HEK293T (cell line): ENCODE data around the gene B3GNT7.

Experiments
- CTCF ChIA-PET: fragments of 350-600 bp; formaldehyde crosslinking; extraction: SDS; loops from one replicate; lab custom pipeline; 2021; ENCODE audit warnings: antibody characterized with exemption, inconsistent platforms; lab: Yijun Ruan, JAX
- POLR2A ChIA-PET: fragments of 350-600 bp; formaldehyde crosslinking; extraction: SDS; loops from one replicate; lab custom pipeline; 2020; ENCODE audit warnings: antibody characterized with exemption, inconsistent platforms; lab: Yijun Ruan, JAX
- DNase-seq: peaks from one replicate; pipeline ENCODE4 v3.0.0; 2012; ENCODE audit warnings: mixed read lengths; ENCODE audit errors: extremely low spot score
- ARNT ChIP-seq: fragments of 450-650 bp; IDR thresholded peaks from 2 replicates; pipeline ENCODE4 v1.6.1; 2017; ENCODE audit warnings: mild to moderate bottlenecking
- BHLHE40 ChIP-seq: fragments of 450-650 bp; IDR thresholded peaks from 2 replicates; pipeline ENCODE4 v1.6.1; 2016; ENCODE audit warnings: mild to moderate bottlenecking, moderate library complexity, borderline replicate concordance
- CTBP1 ChIP-seq: fragments of 450-650 bp; IDR thresholded peaks from 2 replicates; pipeline ENCODE4 v1.6.1; 2016; ENCODE audit warnings: borderline replicate concordance
- ELF4 ChIP-seq: fragments of 450-650 bp; IDR thresholded peaks from 2 replicates; pipeline ENCODE4 v1.6.1; 2017; ENCODE audit warnings: antibody characterized with exemption
- FOXA1 ChIP-seq: fragments of 450-650 bp; IDR thresholded peaks from 2 replicates; pipeline ENCODE4 v1.6.1; 2016; ENCODE audit warnings: mild to moderate bottlenecking
- FOXK2 ChIP-seq: fragments of 450-650 bp; IDR thresholded peaks from 2 replicates; pipeline ENCODE4 v1.6.1; 2016; ENCODE audit warnings: mild to moderate bottlenecking
- FOXM1 ChIP-seq: fragments of 450-650 bp; IDR thresholded peaks from 2 replicates; pipeline ENCODE4 v1.6.1; 2017; ENCODE audit warnings: mild to moderate bottlenecking, borderline replicate concordance
- HDGF ChIP-seq: fragments of 450-650 bp; IDR thresholded peaks from 2 replicates; pipeline ENCODE4 v1.6.1; 2017; ENCODE audit warnings: antibody characterized with exemption, borderline replicate concordance
- L3MBTL2 ChIP-seq: fragments of 450-650 bp; conservative IDR thresholded peaks from 2 replicates; pipeline ENCODE4 v1.6.1; 2016; ENCODE audit warnings: mild to moderate bottlenecking
- LEF1 ChIP-seq: fragments of 450-650 bp; IDR thresholded peaks from 2 replicates; pipeline ENCODE4 v1.6.1; 2017; ENCODE audit warnings: mild to moderate bottlenecking, borderline replicate concordance
- NFRKB ChIP-seq: fragments of 450-650 bp; IDR thresholded peaks from 2 replicates; pipeline ENCODE4 v1.6.1; 2016; ENCODE audit warnings: mild to moderate bottlenecking, moderate library complexity
- PKNOX1 ChIP-seq: fragments of 450-650 bp; IDR thresholded peaks from 2 replicates; pipeline ENCODE4 v1.6.1; 2016
- SP1 ChIP-seq: fragments of 450-650 bp; IDR thresholded peaks from 2 replicates; pipeline ENCODE4 v1.6.1; 2017
- SUZ12 ChIP-seq: fragments of 450-650 bp; IDR thresholded peaks from 2 replicates; pipeline ENCODE4 v1.6.1; 2016; ENCODE audit warnings: mild to moderate bottlenecking
- TARDBP ChIP-seq: fragments of 450-650 bp; IDR thresholded peaks from 2 replicates; pipeline ENCODE4 v1.6.1; 2016
- ZNF384 ChIP-seq: fragments of 450-650 bp; IDR thresholded peaks from 2 replicates; pipeline ENCODE4 v1.6.1; 2016

The B3GNT7 gene

GRCh38 chr2:231387904-231388724 is 7.4 kb upstream of the B3GNT7 start:
- ChIA-PET POLR2A (no interaction called here), CTCF (interaction anchor here (0.6 kb wide), 1 partner anchor 127 kb away, joined by 3 read pairs; no protein-coding TSS in a partner anchor)
- DNase-seq, result no peak
- no peak for TF ChIP-seq FOXK2
- no peak for TF ChIP-seq HDGF
- no peak for TF ChIP-seq FOXM1
- no peak for TF ChIP-seq ZNF384
- TF ChIP-seq L3MBTL2, result no peak
- TF ChIP-seq ARNT, result no peak
- no peak for TF ChIP-seq LEF1
- no peak for TF ChIP-seq SP1
- no peak for TF ChIP-seq NFRKB
- TF ChIP-seq SUZ12, result no peak
- TF ChIP-seq ELF4, result no peak

GRCh38 chr2:231388725-231389346 is 6.7 kb upstream of the B3GNT7 start:
- no peak for TF ChIP-seq HDGF
- no peak for TF ChIP-seq SUZ12
- TF ChIP-seq SP1, result no peak
- TF ChIP-seq ARNT, result no peak
- TF ChIP-seq FOXM1, result no peak
- TF ChIP-seq L3MBTL2, result no peak
- TF ChIP-seq TARDBP, result no peak
- no peak for TF ChIP-seq LEF1
- TF ChIP-seq FOXA1, result no peak
- no peak for TF ChIP-seq FOXK2
- TF ChIP-seq BHLHE40, result no peak
- TF ChIP-seq ELF4, result no peak
- no peak for TF ChIP-seq ZNF384
- no peak for TF ChIP-seq CTBP1
- TF ChIP-seq NFRKB, result no peak
- no peak for TF ChIP-seq PKNOX1
- CTCF ChIA-PET, result no interaction called here
- no peak for DNase-seq
- POLR2A ChIA-PET, result no interaction called here

DNA sequence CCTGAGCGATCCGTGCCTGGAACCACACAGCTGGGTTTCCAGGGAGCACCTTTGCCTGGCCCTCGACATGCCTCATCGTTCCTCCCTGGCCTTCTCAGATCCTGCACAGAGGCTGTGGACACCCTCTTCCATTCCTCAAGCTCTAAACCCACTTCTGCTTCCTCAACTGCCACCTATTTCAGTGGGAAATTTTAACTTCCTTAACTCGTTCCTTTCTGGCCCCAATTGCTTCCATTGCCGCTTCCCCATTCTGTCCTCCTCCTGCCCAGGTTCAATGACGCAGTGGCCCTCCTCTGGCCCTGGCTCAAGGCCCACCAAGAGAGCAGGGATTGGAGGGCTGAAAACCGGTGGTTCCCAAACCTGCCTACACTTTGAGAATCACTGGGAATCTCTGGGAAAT is 4.8 kb upstream of the B3GNT7 start:
- CTCF ChIA-PET, result no interaction called here
- POLR2A ChIA-PET, result no interaction called here
- TF ChIP-seq SP1, result no peak
- no peak for DNase-seq

- DNase-seq, result no peak
- CTCF ChIA-PET, result no interaction called here
- TF ChIP-seq BHLHE40 (no peak), ELF4 (no peak), NFRKB (no peak), SUZ12 (no peak), LEF1 (no peak), FOXA1 (no peak), L3MBTL2 (no peak), CTBP1 (no peak), FOXM1 (no peak), ZNF384 (no peak), PKNOX1 (no peak), FOXK2 (no peak), ARNT (no peak), SP1 (no peak), HDGF (no peak), TARDBP (no peak)
These were observed 3.5 kb upstream of the B3GNT7 start for GRCh38 chr2:231391981-231392380.

DNA sequence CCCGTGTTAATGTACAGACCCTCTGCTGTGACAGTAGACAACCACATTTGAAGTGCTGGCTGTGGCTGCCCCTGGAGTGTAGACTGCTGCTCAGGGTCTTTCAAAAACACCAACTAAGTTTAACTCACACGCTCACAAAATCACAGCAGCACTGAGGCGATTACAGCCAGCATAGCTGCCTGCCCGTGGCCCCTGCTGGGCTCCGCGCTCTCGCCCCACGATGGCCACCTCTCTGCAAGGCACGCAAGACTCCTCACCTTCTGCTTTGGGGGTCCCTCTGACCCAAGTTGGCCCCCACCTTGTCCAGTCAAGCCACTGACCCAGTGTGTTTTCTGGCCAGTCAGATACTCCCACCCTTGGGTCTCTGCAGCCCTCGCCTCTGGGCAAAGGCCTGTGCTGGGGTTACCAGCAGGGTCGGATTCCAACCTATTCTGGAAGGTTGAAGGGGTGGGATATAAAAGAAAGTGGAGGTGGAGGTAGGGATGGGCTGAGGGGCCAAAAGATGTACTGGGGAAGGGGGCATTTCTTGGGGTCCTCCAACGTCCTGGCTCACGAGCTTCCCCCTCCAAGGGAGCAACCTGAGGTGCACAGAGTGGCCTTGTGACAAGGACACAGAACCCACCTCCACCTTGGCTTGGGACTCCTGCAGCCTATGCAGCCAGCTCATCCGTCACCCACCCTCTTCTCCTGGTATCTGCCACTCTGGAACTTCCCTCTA is 2.9 kb upstream of the B3GNT7 start:
- no peak for DNase-seq
- POLR2A ChIA-PET, result no interaction called here
- TF ChIP-seq HDGF, result no peak
- TF ChIP-seq ELF4, result no peak
- TF ChIP-seq SP1, result no peak
- TF ChIP-seq TARDBP, result no peak
- TF ChIP-seq SUZ12, result no peak
- TF ChIP-seq PKNOX1, result no peak
- no peak for TF ChIP-seq CTBP1
- no peak for TF ChIP-seq LEF1
- TF ChIP-seq FOXK2, result no peak
- no peak for TF ChIP-seq BHLHE40
- no peak for TF ChIP-seq FOXA1
- TF ChIP-seq FOXM1, result no peak
- TF ChIP-seq NFRKB, result no peak
- no peak for TF ChIP-seq ARNT
- no peak for TF ChIP-seq ZNF384
- TF ChIP-seq L3MBTL2, result no peak
- CTCF ChIA-PET, result no interaction called here

More at GRCh38 chr2:231391981-231392380, 3.5 kb upstream of the B3GNT7 start:
- POLR2A ChIA-PET, result no interaction called here
